Fibroblast of lung (primary cell): ENCODE measurements around the gene ACOXL.

ENCODE experiments used
- CTCF ChIP-seq, 2 donors: IDR thresholded peaks in 1 of 2; conservative IDR thresholded peaks in 1 of 2; 1 replicate in 1 of 2; 2 replicates in 1 of 2; pipeline ENCODE4 v1.5.1; 2011 to 2012; ENCODE audit warnings: low read length in 2 of 2, control low read depth in 1 of 2, inconsistent platforms in 1 of 2, low read depth in 1 of 2, mild to moderate bottlenecking in 1 of 2
- EZH2 ChIP-seq: IDR thresholded peaks from 2 replicates; pipeline ENCODE4 v1.5.1; 2012; ENCODE audit warnings: low read length, control low read depth, mild to moderate bottlenecking; ENCODE audit errors: missing control alignments

- TF ChIP-seq CTCF (conservative IDR thresholded peaks at IDR 0.05 in 1 of 2, IDR thresholded peaks at IDR 0.05 in 1 of 2; ENCODE audit: low read depth in 1 of 2, low read length in 2 of 2), result no peak
- TF ChIP-seq EZH2, result no peak
Measured at GRCh38 chr2:110919738-110920137, 187.4 kb downstream of the ACOXL start.
